ENCODE results near the gene CELSR2. TPM values are rescaled to one million over a fixed set of nuclear protein-coding genes. Genes with fewer than 3 reads are reported as not detected.

The CELSR2 gene
- total and polyA plus RNA-seq, 2 of the 8 experiments (the other 6 are each of a cell fraction or from before 2014, with no cell fraction given) = 12.0 to 27.7 TPM

- TF ChIP-seq CBX8 (IDR thresholded peaks at IDR 0.05; ENCODE audit: borderline replicate concordance, low read depth, low read length) = no peak
- TF ChIP-seq POU5F1 (IDR thresholded peaks at IDR 0.05; ENCODE audit: low read depth, low read length) = no peak
Observed at GRCh38 chr1:109274533-109275476, 25.5 kb downstream of the CELSR2 start (continued).

All from H1 (cell line).